Smooth muscle cell (in vitro differentiated cells): ENCODE measurements around the gene ERICH4. TPM values are rescaled to one million over a fixed set of nuclear protein-coding genes. Genes with fewer than 3 reads are reported as not detected.

Experiments
- DNase-seq: peaks from one replicate; lab custom pipeline; 2025; ENCODE audit not compliant: unreplicated experiment; lab: John Stamatoyannopoulos, UW
- H2AFZ ChIP-seq: fragments of 200-600 bp; sonication (generic); 2 replicates; pipeline ENCODE4 v1.6.0; 2016; ENCODE audit warnings: antibody characterized with exemption, low read depth, mild to moderate bottlenecking
- H3F3A ChIP-seq: fragments of 200-600 bp; sonication (generic); 2 replicates; pipeline ENCODE4 v1.6.0; 2017; ENCODE audit warnings: antibody characterized with exemption, low read depth
- H3K27ac ChIP-seq: fragments of 200-600 bp; sonication (generic); 2 replicates; pipeline ENCODE4 v1.5.1; 2016; ENCODE audit warnings: low read depth, mild to moderate bottlenecking
- H3K27me3 ChIP-seq: fragments of 200-600 bp; sonication (generic); 2 replicates; pipeline ENCODE4 v1.6.1; 2016; ENCODE audit warnings: low read depth, mild to moderate bottlenecking
- H3K36me3 ChIP-seq: fragments of 200-600 bp; sonication (generic); 2 replicates; pipeline ENCODE4 v1.5.1; 2016; ENCODE audit warnings: low read depth
- H3K4me1 ChIP-seq: fragments of 200-600 bp; sonication (generic); 2 replicates; pipeline ENCODE4 v1.5.1; 2016; ENCODE audit warnings: low read depth
- H3K4me2 ChIP-seq: fragments of 200-600 bp; sonication (generic); 2 replicates; pipeline ENCODE4 v1.6.0; 2016; ENCODE audit warnings: mild to moderate bottlenecking
- H3K4me3 ChIP-seq: fragments of 200-600 bp; sonication (generic); 2 replicates; pipeline ENCODE4 v1.5.1; 2016; ENCODE audit warnings: mild to moderate bottlenecking
- H3K79me2 ChIP-seq: fragments of 200-600 bp; sonication (generic); 2 replicates; pipeline ENCODE4 v1.6.0; 2016; ENCODE audit warnings: low read depth, mild to moderate bottlenecking
- H3K9ac ChIP-seq: fragments of 200-600 bp; sonication (generic); 2 replicates; pipeline ENCODE4 v1.6.0; 2016; ENCODE audit warnings: low read depth
- H3K9me3 ChIP-seq: fragments of 200-600 bp; sonication (generic); replicated peaks from 2 replicates; pipeline ENCODE4 v1.5.1; 2016; ENCODE audit warnings: low read depth
- H4K20me1 ChIP-seq: fragments of 200-600 bp; sonication (generic); 2 replicates; pipeline ENCODE4 v1.6.0; 2016; ENCODE audit warnings: low read depth
- WGBS: methylation state at CpG from one replicate; pipeline ENCODE4 v1.1.7; 2016; ENCODE audit warnings: low lambda C conversion rate; 5-methylcytosine and 5-hydroxymethylcytosine counted together
- polyA plus RNA-seq: library from polyadenylated mRNA; unstranded; fragments of >200 nt; fragmentation: Nextera tagmentation; extraction: Ambion mirVana; gene quantifications from 2 replicates; pipeline ENCODE4 v1.2.1, GENCODE V29; 2016
- total RNA-seq: library from RNA; depleted of rRNA; stranded (reverse); fragments of >200 nt; gene quantifications from 2 replicates; pipeline ENCODE4 v1.2.3, GENCODE V29; 2014
- TF ChIP-seq, protein P1 (sequence below): fragments of 200-600 bp; sonication (generic); IDR thresholded peaks from 2 replicates; pipeline ENCODE4 v1.5.1; 2017; ENCODE audit warnings: borderline replicate concordance, mild to moderate bottlenecking, antibody characterized with exemption; ENCODE audit not compliant: insufficient read depth, poor library complexity, severe bottlenecking

The ERICH4 gene
- total and polyA plus RNA-seq, 2 experiments from 2014 or later: not detected

DNA sequence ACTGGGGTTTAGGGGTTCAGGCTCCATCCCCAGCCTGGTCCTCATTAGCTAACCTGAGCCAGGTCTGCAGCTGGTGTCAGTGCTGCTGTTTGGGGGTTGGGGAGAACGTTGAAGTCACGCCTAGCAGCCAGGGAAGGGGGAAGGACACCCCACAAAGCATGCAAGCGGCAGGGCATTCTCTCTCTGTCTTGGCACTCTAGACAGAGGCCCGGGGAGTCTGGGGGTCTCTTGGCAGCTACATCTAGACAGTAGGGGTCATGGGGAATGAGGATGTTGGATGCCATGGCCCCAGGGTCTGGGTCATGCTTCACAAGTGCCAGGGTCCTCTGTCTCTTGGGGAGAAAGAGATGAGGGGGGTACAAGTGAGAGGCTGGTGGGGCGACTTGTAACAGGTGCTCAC lies 2.6 kb downstream of the ERICH4 start:
- Histone ChIP-seq H4K20me1 (no peaks in the 10 kb centered on the region), H3K9ac (no peak overlapping the region), H3K27ac (no peak overlapping the region), H3K27me3 (peaks cover 7% of the 10 kb centered on the region), H3K36me3 (no peaks in the 10 kb centered on the region), H3K4me2 (no peak overlapping the region), H3K4me3 (no peak overlapping the region), H3K79me2 (no peaks in the 10 kb centered on the region), H3F3A (no peaks in the 10 kb centered on the region), H2AFZ (no peak overlapping the region), H3K4me1 (no peaks in the 10 kb centered on the region), H3K9me3 (no peaks in the 10 kb centered on the region)
- TF ChIP-seq, protein P1, sequence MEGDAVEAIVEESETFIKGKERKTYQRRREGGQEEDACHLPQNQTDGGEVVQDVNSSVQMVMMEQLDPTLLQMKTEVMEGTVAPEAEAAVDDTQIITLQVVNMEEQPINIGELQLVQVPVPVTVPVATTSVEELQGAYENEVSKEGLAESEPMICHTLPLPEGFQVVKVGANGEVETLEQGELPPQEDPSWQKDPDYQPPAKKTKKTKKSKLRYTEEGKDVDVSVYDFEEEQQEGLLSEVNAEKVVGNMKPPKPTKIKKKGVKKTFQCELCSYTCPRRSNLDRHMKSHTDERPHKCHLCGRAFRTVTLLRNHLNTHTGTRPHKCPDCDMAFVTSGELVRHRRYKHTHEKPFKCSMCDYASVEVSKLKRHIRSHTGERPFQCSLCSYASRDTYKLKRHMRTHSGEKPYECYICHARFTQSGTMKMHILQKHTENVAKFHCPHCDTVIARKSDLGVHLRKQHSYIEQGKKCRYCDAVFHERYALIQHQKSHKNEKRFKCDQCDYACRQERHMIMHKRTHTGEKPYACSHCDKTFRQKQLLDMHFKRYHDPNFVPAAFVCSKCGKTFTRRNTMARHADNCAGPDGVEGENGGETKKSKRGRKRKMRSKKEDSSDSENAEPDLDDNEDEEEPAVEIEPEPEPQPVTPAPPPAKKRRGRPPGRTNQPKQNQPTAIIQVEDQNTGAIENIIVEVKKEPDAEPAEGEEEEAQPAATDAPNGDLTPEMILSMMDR: no peak
- WGBS: 61% methylated on average over 5 of the region's 5 CpGs
- no peak for DNase-seq

DNA sequence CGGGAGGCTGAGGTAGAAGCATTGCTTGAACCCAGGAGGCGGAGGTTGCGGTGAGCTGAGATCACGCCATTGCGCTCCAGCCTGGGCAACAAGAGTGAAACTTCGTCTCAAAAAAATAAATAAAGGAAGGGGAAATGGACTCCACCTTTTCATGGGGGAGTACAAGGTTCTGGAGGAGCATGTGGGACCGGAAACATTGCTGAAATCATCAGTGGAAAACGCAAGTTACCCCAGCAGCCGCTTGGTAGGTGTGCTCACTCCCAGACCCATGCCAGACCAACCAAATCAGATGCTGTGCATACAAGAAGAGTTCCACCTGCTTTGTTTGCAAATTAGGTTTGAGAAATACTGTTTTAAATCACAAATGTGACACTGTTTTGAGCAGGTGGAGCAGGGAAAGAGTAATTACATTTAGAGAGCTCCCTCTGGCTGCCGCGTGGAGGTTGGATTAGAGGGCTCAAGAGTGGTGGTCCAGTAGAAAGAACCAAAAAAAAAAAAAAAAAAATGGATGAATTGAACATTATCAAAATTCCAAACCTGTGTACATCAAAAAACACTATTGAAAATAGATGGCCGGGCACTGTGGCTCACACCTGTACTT lies 4.9 kb downstream of the ERICH4 start:
- no peaks in the 10 kb centered on the region for H3K36me3 ChIP-seq
- WGBS: 74% methylated on average over 12 of the region's 12 CpGs
- no peak overlapping the region for H2AFZ ChIP-seq
- TF ChIP-seq, protein P1: no peak
- no peak overlapping the region for H3K4me3 ChIP-seq
- H3F3A ChIP-seq: no peaks in the 10 kb centered on the region
- H3K79me2 ChIP-seq: no peaks in the 10 kb centered on the region
- no peak overlapping the region for H3K9ac ChIP-seq
- no peak for DNase-seq
- H3K9me3 ChIP-seq: no peaks in the 10 kb centered on the region
- no peaks in the 10 kb centered on the region for H3K4me1 ChIP-seq
- no peak overlapping the region for H3K27ac ChIP-seq
- no peak overlapping the region for H3K4me2 ChIP-seq
- no peaks in the 10 kb centered on the region for H4K20me1 ChIP-seq
- peaks cover 7% of the 10 kb centered on the region for H3K27me3 ChIP-seq

DNA sequence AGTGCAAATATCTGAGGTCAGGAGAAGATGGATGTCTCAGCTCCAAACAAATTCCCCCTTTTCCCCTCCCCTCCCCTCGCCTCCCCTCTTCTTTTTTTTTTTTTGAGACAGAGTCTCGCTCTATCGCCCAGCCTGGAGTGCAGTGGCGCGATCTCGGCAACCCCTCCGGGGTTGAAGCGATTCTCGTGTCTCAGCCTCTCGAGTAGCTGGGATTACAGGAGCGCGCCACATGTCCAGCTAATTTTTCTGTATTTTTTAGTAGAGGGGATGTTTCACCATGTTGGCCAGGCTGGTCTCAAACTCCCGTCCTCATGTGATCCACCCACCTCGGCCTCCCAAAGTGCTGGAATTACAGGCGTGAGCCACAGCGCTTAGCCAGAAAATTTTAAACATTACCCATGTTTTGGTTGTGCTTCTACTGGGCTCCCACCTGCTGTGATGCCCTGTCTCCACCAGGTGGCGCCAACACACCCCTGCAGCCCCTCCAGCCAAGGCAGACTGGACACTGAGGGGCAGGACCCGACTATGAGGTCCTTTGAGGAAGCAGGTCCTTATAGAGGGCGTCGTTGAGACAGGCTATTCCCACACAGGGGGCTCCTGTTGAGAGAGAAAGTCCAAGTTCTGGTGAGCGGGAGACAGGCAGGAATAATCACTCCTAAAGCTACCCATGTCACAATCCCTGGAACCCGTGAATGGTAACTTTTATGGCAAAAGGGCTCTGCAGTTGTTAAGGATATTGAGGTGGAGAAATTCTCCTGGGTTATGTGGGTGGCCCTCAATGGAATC lies 6.3 kb downstream of the ERICH4 start:
- Histone ChIP-seq H2AFZ (peak overlapping the region; percentile 87), H3K79me2 (no peaks in the 10 kb centered on the region), H3K4me2 (peak overlapping the region; percentile 83), H3K9ac (no peak overlapping the region), H3K4me3 (peak overlapping the region; percentile 34), H4K20me1 (no peaks in the 10 kb centered on the region), H3K27ac (no peak overlapping the region), H3K27me3 (peaks cover 7% of the 10 kb centered on the region), H3F3A (no peaks in the 10 kb centered on the region), H3K9me3 (no peaks in the 10 kb centered on the region), H3K4me1 (no peaks in the 10 kb centered on the region), H3K36me3 (no peaks in the 10 kb centered on the region)
- TF ChIP-seq, protein P1: peak; percentile 98
- WGBS: 26% methylated on average over 18 of the region's 22 CpGs
- peak; percentile 46 for DNase-seq
